H1 (cell line): ENCODE results near the gene YIPF1. TPM values are rescaled to one million over a fixed set of nuclear protein-coding genes. Genes with fewer than 3 reads are reported as not detected.

Source experiments
- CTCF ChIA-PET: fragments of 300-600 bp; sonication (Branson Sonifier 250); formaldehyde crosslinking; loops from one replicate; lab custom pipeline; 2021; ENCODE audit not compliant: partially characterized antibody; lab: Charles Lee
- POLR2A ChIA-PET: fragments of 300-600 bp; sonication (Branson Sonifier 250); formaldehyde crosslinking; loops from one replicate; lab custom pipeline; 2021; ENCODE audit warnings: inconsistent platforms; ENCODE audit not compliant: partially characterized antibody; lab: Charles Lee
- DNase-seq, 2 experiments: peaks; one replicate each; pipeline versions ENCODE4 v3.0.0 to v3.0.0-alpha.2; 2010 to 2022; ENCODE audit warnings: low spot score in 2 of 2, low read depth in 1 of 2, mixed read lengths in 1 of 2
- FAIRE-seq: peaks from 2 replicates; lab custom pipeline; 2011; peaks lifted over from hg19 to GRCh38; lab: Jason Lieb, UNC
- H2AFZ ChIP-seq: 2 replicates; pipeline ENCODE4 v1.8.1; 2012; ENCODE audit warnings: low read length, inconsistent platforms
- H2AK5ac ChIP-seq: 2 replicates; pipeline ENCODE4 v1.6.1; 2013; ENCODE audit warnings: low read depth, low read length
- H2BK120ac ChIP-seq: replicated peaks from 2 replicates; pipeline ENCODE3; 2013; ENCODE audit warnings: low read depth, low read length, inconsistent platforms
- H2BK12ac ChIP-seq: 2 replicates; pipeline ENCODE4 v1.6.1; 2013; ENCODE audit warnings: low read depth, low read length
- H2BK15ac ChIP-seq: 2 replicates; pipeline ENCODE4 v1.6.1; 2013; ENCODE audit warnings: low read length
- H2BK20ac ChIP-seq: 2 replicates; pipeline ENCODE4 v1.6.1; 2013; ENCODE audit warnings: low read length
- H2BK5ac ChIP-seq: 2 replicates; pipeline ENCODE4 v1.6.1; 2013; ENCODE audit warnings: low read depth, low read length
- H3K14ac ChIP-seq: 2 replicates; pipeline ENCODE4 v1.6.1; 2013; ENCODE audit warnings: inconsistent platforms; ENCODE audit not compliant: insufficient read length
- H3K18ac ChIP-seq: 2 replicates; pipeline ENCODE4 v1.6.1; 2013; ENCODE audit warnings: low read length; ENCODE audit errors: extremely low read depth
- H3K23ac ChIP-seq: 2 replicates; pipeline ENCODE4 v1.6.1; 2013; ENCODE audit warnings: inconsistent platforms; ENCODE audit not compliant: insufficient read length
- H3K23me2 ChIP-seq: 2 replicates; pipeline ENCODE4 v1.6.1; 2013; ENCODE audit warnings: low read depth, low read length
- H3K27ac ChIP-seq: 2 replicates; pipeline ENCODE4 v1.6.1; 2011; ENCODE audit warnings: low read depth, low read length, inconsistent platforms
- H3K27me3 ChIP-seq, 4 experiments: replicated peaks in 1 of 4; 1 replicate in 1 of 4; 2 replicates in 3 of 4; pipeline versions ENCODE4 v1.6.1 to v1.8.1; 2011 to 2013; ENCODE audit warnings: low read length in 3 of 4, mild to moderate bottlenecking in 3 of 4, inconsistent platforms in 2 of 4, mixed read lengths in 2 of 4, moderate library complexity in 1 of 4; ENCODE audit not compliant: control insufficient read depth in 3 of 4, insufficient read depth in 3 of 4; ENCODE audit errors: extremely low read depth in 1 of 4
- H3K36me3 ChIP-seq, 4 experiments: 2 replicates each; pipeline versions ENCODE4 v1.6.1 to v1.8.1; 2011 to 2013; ENCODE audit warnings: mild to moderate bottlenecking in 4 of 4, low read length in 3 of 4, moderate library complexity in 2 of 4, control low read depth in 1 of 4, inconsistent platforms in 1 of 4; ENCODE audit not compliant: insufficient read depth in 4 of 4, control insufficient read depth in 2 of 4
- H3K4ac ChIP-seq: replicated peaks from 2 replicates; pipeline ENCODE3; 2013; ENCODE audit warnings: low read length, low read depth, mixed read lengths, inconsistent platforms; ENCODE audit not compliant: insufficient read length
- H3K4me1 ChIP-seq, 4 experiments: replicated peaks in 1 of 4; 1 replicate in 1 of 4; 2 replicates in 3 of 4; pipeline versions ENCODE4 v1.6.1 to v1.8.1; 2011 to 2013; ENCODE audit warnings: low read length in 3 of 4, inconsistent platforms in 2 of 4, mixed read lengths in 1 of 4; ENCODE audit not compliant: insufficient read depth in 4 of 4, control insufficient read depth in 3 of 4
- H3K4me2 ChIP-seq, 2 experiments: 2 replicates each; pipeline versions ENCODE4 v1.6.1 to v1.8.1; 2011 to 2013; ENCODE audit warnings: low read depth in 2 of 2, low read length in 2 of 2, control low read depth in 1 of 2, inconsistent platforms in 1 of 2, mild to moderate bottlenecking in 1 of 2; ENCODE audit not compliant: insufficient read depth in 1 of 2
- H3K4me3 ChIP-seq, 4 experiments: fragments of 200-600, 300-600 bp in 1 of 4; sonication (generic), shearing (Covaris generic), sonication (Bioruptor Twin) in 1 of 4; 2 replicates each; pipeline versions ENCODE4 v1.5.1 to v1.8.1; 2011 to 2016; ENCODE audit warnings: low read length in 4 of 4, low read depth in 3 of 4, control low read depth in 2 of 4, inconsistent platforms in 2 of 4, mild to moderate bottlenecking in 2 of 4, mixed read lengths in 1 of 4, moderate library complexity in 1 of 4; ENCODE audit not compliant: insufficient read depth in 2 of 4; ENCODE audit errors: extremely low read depth in 1 of 4
- H3K56ac ChIP-seq: replicated peaks from 2 replicates; pipeline ENCODE3; 2013; ENCODE audit warnings: low read depth, mild to moderate bottlenecking, mixed read lengths, low read length, inconsistent platforms; ENCODE audit not compliant: insufficient read length
- H3K79me1 ChIP-seq: 2 replicates; pipeline ENCODE4 v1.6.1; 2013; ENCODE audit warnings: low read depth, low read length, control low read depth
- H3K79me2 ChIP-seq, 2 experiments: 2 replicates each; pipeline versions ENCODE4 v1.6.1 to v1.8.1; 2012 to 2013; ENCODE audit warnings: low read length in 2 of 2, mild to moderate bottlenecking in 2 of 2, inconsistent platforms in 1 of 2; ENCODE audit not compliant: insufficient read depth in 2 of 2, control insufficient read depth in 1 of 2
- H3K9ac ChIP-seq, 4 experiments: replicated peaks in 1 of 4; 1 replicate in 1 of 4; 2 replicates in 3 of 4; pipeline versions ENCODE4 v1.6.1 to v1.8.1; 2011 to 2013; ENCODE audit warnings: low read depth in 3 of 4, low read length in 3 of 4, control low read depth in 2 of 4, mild to moderate bottlenecking in 2 of 4, moderate library complexity in 2 of 4, inconsistent platforms in 1 of 4; ENCODE audit errors: extremely low read depth in 1 of 4
- H3K9me3 ChIP-seq, 2 experiments: 2 replicates each; pipeline versions ENCODE4 v1.6.1 to v1.8.1; 2012 to 2013; ENCODE audit warnings: mild to moderate bottlenecking in 2 of 2, moderate library complexity in 2 of 2, control low read depth in 1 of 2, inconsistent platforms in 1 of 2, low read depth in 1 of 2, low read length in 1 of 2, mixed read lengths in 1 of 2; ENCODE audit not compliant: insufficient read depth in 2 of 2
- H4K20me1 ChIP-seq, 2 experiments: replicated peaks in 1 of 2; 2 replicates each; pipeline versions ENCODE3 to v1.8.1; 2011 to 2013; ENCODE audit warnings: inconsistent platforms in 2 of 2, low read length in 2 of 2, mild to moderate bottlenecking in 1 of 2; ENCODE audit not compliant: insufficient read depth in 2 of 2, control insufficient read depth in 1 of 2
- H4K5ac ChIP-seq: 2 replicates; pipeline ENCODE4 v1.6.1; 2013; ENCODE audit warnings: low read length, low read depth, mixed read lengths, inconsistent platforms; ENCODE audit not compliant: insufficient read length
- H4K8ac ChIP-seq: 2 replicates; pipeline ENCODE4 v1.8.0; 2013; ENCODE audit warnings: mild to moderate bottlenecking, moderate library complexity, low read length, inconsistent platforms; ENCODE audit not compliant: insufficient read depth; ENCODE audit errors: extremely low read depth
- H4K91ac ChIP-seq: replicated peaks from 2 replicates; pipeline ENCODE3; 2013; ENCODE audit warnings: low read length, mixed read lengths, inconsistent platforms; ENCODE audit not compliant: insufficient read length
- CBX5 ChIP-seq: fragments of 300-800, 300-1000 bp; sonication (generic); IDR thresholded peaks from 2 replicates; pipeline ENCODE4 v1.7.1; 2016; ENCODE audit warnings: antibody characterized with exemption, low read length, low read depth
- CREB1 ChIP-seq: IDR thresholded peaks from 2 replicates; pipeline ENCODE4 v1.6.1; 2012; ENCODE audit warnings: inconsistent platforms
- EGR1 ChIP-seq: IDR thresholded peaks from 2 replicates; pipeline ENCODE4 v1.6.1; 2011; ENCODE audit warnings: low read depth, low read length, borderline replicate concordance
- FOSL1 ChIP-seq: IDR thresholded peaks from 2 replicates; pipeline ENCODE4 v1.6.1; 2011; ENCODE audit warnings: mild to moderate bottlenecking, low read depth, low read length, moderate library complexity; ENCODE audit not compliant: insufficient read depth
- HDAC6 ChIP-seq: IDR thresholded peaks from one replicate; pipeline ENCODE4 v1.7.1; 2012; ENCODE audit warnings: low read depth, mild to moderate bottlenecking, inconsistent platforms, low read length, moderate library complexity
- RFX5 ChIP-seq: IDR thresholded peaks from 2 replicates; pipeline ENCODE4 v1.6.1; 2011; ENCODE audit warnings: low read depth, low read length, improper control_type of control experiment, borderline replicate concordance
- RNF2 ChIP-seq: fragments of 200-900, 300-1000 bp; sonication (generic); IDR thresholded peaks from 2 replicates; pipeline ENCODE4 v1.7.1; 2016; ENCODE audit warnings: borderline replicate concordance, low read depth, mild to moderate bottlenecking, antibody characterized with exemption, low read length; ENCODE audit not compliant: poor library complexity, severe bottlenecking; ENCODE audit errors: missing control alignments
- TAF7 ChIP-seq: optimal IDR thresholded peaks from 2 replicates; pipeline ENCODE3; 2011; ENCODE audit warnings: low read depth, mild to moderate bottlenecking, inconsistent platforms, low read length, moderate library complexity, borderline replicate concordance
- WGBS, 2 experiments: shearing (Covaris generic) in 1 of 2; methylation state at CpG; one replicate each; pipeline versions ENCODE4 v1.1.6 to v1.1.7; 2013 to 2015; ENCODE audit warnings: low lambda C conversion rate in 2 of 2, mixed read lengths in 2 of 2, inconsistent platforms in 1 of 2, low coverage in 1 of 2, missing lambda C conversion rate in 1 of 2; ENCODE audit not compliant: insufficient replicate concordance in 2 of 2, insufficient coverage in 1 of 2, insufficient read length in 1 of 2; ENCODE audit errors: extremely low coverage in 1 of 2, missing lambda C conversion rate in 1 of 2; 5-methylcytosine and 5-hydroxymethylcytosine counted together
- polyA plus RNA-seq, 7 experiments: library from polyadenylated mRNA; depleted of rRNA in 3 of 7; stranded (reverse) in 5 of 7; unstranded in 2 of 7; fragments of >200 nt in 5 of 7; fragments of 200-250 nt in 2 of 7; gene quantifications; 1 replicate in 5 of 7; 2 replicates in 1 of 7; 4 replicates in 1 of 7; pipeline versions ENCODE4 v1.2.1 to v1.2.3, GENCODE V29; 2011 to 2013; ENCODE audit warnings: missing spikeins in 2 of 7, mixed read lengths in 2 of 7
- total RNA-seq: library from RNA; stranded (reverse); fragmentation: NEBNext Ultra II Directional; extraction: Animal tissue kit (Norgen Biotek cat#: 25700); gene quantifications from 2 replicates; pipeline ENCODE4 v1.2.1, GENCODE V29; 2021
- TF ChIP-seq, protein P1 (sequence below), 3 experiments: IDR thresholded peaks; 1 replicate in 2 of 3; 2 replicates in 1 of 3; pipeline versions ENCODE4 v1.5.1 to v1.6.1; 2011; ENCODE audit warnings: low read length in 3 of 3, mild to moderate bottlenecking in 3 of 3, inconsistent platforms in 2 of 3, low read depth in 1 of 3, moderate library complexity in 1 of 3; ENCODE audit not compliant: insufficient read depth in 1 of 3; ENCODE audit errors: control extremely low read depth in 1 of 3

The YIPF1 gene
- total and polyA plus RNA-seq, 2 of the 8 experiments (the other 6 are each of a cell fraction or from before 2014, with no cell fraction given), result 31.8 to 53.7 TPM

- Histone ChIP-seq H2BK120ac (no peak overlapping the region), H2BK5ac (no peak overlapping the region), H4K5ac (no peak overlapping the region), H3K4me1 (no peaks in the 10 kb centered on the region), H3K4me3 (no peak overlapping the region), H3K79me1 (no peaks in the 10 kb centered on the region), H3K4me2 (no peak overlapping the region), H3K9ac (no peak overlapping the region), H2BK20ac (no peak overlapping the region), H3K23me2 (0 out of 2 replicates have a peak, but pooled peaks cover 2% of the 10 kb centered on the region), H4K91ac (no peak overlapping the region), H3K56ac (no peak overlapping the region), H3K23ac (no peak overlapping the region), H2AFZ (no peak overlapping the region), H4K8ac (no peak overlapping the region), H3K18ac (no peak overlapping the region), H4K20me1 (peaks cover 0 to 2% of the 10 kb centered on the region in 2 experiments), H3K36me3 (peaks cover 0 to 14% (median 2%) of the 10 kb centered on the region in 4 experiments; a peak in 4 of 8 replicates), H3K4ac (no peak overlapping the region), H2BK12ac (no peak overlapping the region), H2BK15ac (no peak overlapping the region), H3K27ac (no peak overlapping the region), H3K14ac (no peak overlapping the region), H3K79me2 (no peaks in the 10 kb centered on the region), H2AK5ac (no peak overlapping the region), H3K9me3 (0 out of 4 replicates have a peak, but pooled peaks cover 0 to under 1% of the 10 kb centered on the region in 2 experiments), H3K27me3 (no peaks in the 10 kb centered on the region)
- CTCF ChIA-PET, result interaction anchor here (0.6 to 2.0 kb wide), 3 partner anchors 10 to 120 kb away, joined by 3 to 4 read pairs (median 4); no protein-coding TSS in a partner anchor
- POLR2A ChIA-PET, result no interaction called here
- FAIRE-seq (no peak), DNase-seq (no peak)
- WGBS, 2 experiments, result 86% methylated on average over 2 of the region's 2 CpGs; no CpG with 5 or more reads in 1 of the 2 experiments
- no peak for TF ChIP-seq CBX5
- TF ChIP-seq HDAC6, result no peak
- TF ChIP-seq FOSL1, result no peak
- no peak for TF ChIP-seq TAF7
- TF ChIP-seq EGR1, result no peak
- TF ChIP-seq RNF2, result no peak
- TF ChIP-seq, protein P1, sequence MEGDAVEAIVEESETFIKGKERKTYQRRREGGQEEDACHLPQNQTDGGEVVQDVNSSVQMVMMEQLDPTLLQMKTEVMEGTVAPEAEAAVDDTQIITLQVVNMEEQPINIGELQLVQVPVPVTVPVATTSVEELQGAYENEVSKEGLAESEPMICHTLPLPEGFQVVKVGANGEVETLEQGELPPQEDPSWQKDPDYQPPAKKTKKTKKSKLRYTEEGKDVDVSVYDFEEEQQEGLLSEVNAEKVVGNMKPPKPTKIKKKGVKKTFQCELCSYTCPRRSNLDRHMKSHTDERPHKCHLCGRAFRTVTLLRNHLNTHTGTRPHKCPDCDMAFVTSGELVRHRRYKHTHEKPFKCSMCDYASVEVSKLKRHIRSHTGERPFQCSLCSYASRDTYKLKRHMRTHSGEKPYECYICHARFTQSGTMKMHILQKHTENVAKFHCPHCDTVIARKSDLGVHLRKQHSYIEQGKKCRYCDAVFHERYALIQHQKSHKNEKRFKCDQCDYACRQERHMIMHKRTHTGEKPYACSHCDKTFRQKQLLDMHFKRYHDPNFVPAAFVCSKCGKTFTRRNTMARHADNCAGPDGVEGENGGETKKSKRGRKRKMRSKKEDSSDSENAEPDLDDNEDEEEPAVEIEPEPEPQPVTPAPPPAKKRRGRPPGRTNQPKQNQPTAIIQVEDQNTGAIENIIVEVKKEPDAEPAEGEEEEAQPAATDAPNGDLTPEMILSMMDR (IDR thresholded peaks at IDR 0.05; ENCODE audit: control extremely low read depth in 1 of 3, insufficient read depth in 1 of 3, low read depth in 1 of 3, low read length in 3 of 3), result no peak
- no peak for TF ChIP-seq CREB1
- no peak for TF ChIP-seq RFX5
Observed at GRCh38 chr1:53927376-53927881, 37.8 kb upstream of the YIPF1 start.
